ENCODE measurements around the gene ACOT6. TPM values are rescaled to one million over a fixed set of nuclear protein-coding genes. Genes with fewer than 3 reads are reported as not detected.

ACOT6 gene
- total RNA-seq, 1 experiment from 2014 or later: not detected

DNA sequence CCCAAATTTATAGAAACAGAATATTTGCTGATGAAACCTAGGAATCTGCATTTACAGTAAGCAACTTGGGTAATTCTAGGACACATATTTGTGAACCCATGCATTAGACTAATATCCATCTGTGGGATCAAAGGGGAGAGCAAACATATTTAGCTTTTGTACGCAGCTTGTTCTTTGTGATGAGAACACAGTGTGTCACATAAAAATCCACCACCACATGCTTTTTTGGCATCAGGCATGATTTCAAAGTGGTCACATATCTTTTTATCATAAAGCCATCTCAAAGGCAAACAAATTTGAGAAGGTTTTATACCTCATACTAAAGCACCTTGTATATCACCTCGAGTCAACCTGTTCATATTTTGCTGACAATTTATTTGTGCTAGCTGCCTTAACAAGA lies 48.2 kb downstream of the ACOT6 start:
- peaks cover 10% of the 10 kb centered on the region for H3K4me1 Mint-ChIP-seq (ENCODE audit: insufficient read depth, unreplicated experiment)

DNA sequence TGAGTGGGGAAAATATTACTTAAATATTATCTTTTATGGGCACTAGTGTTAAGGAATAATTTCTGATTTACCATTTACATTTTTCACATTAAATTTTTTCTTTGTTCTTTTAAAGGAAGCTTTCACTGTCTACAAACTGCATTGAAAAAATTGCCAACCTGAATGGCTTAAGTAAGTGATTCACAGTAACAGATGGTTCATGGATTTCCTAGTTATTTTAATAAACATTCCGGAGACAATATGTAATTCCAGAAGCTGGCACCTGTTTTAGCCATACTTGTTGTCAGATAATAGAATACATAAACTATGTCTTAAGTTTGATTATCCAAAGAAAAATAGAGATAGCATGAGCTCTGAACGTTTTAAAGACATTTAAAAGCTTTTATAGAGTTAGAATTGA lies 49.6 kb downstream of the ACOT6 start:
- no TSS peak for BruUV-seq (replicated peaks)
- Mint-ChIP-seq H3K27ac (ENCODE audit: low read depth, unreplicated experiment) (peak overlapping the region; percentile 7), H3K4me3 (ENCODE audit: unreplicated experiment) (no peak overlapping the region), H3K36me3 (ENCODE audit: insufficient read depth, unreplicated experiment) (peaks cover 13% of the 10 kb centered on the region), H3K4me1 (ENCODE audit: insufficient read depth, unreplicated experiment) (peaks cover 10% of the 10 kb centered on the region), H3K27me3 (ENCODE audit: insufficient read depth, unreplicated experiment) (no peaks in the 10 kb centered on the region), H3K9me3 (ENCODE audit: unreplicated experiment) (no peaks in the 10 kb centered on the region)
- intact Hi-C loops (cut with micrococcal nuclease): loop anchor here (1.0 to 5.0 kb wide), 2 partner anchors 50 to 154 kb away; partner anchors contain the start of gene PNMA1
- CTCF ChIA-PET: interaction anchor here (0.6 to 4.4 kb wide), 13 partner anchors 9 to 445 kb away, joined by 3 to 20 read pairs (median 3); partner anchors contain the start of gene ACOT2
- no peak for DNase-seq (ENCODE audit: unreplicated experiment)
- TF ChIP-seq, protein P1, sequence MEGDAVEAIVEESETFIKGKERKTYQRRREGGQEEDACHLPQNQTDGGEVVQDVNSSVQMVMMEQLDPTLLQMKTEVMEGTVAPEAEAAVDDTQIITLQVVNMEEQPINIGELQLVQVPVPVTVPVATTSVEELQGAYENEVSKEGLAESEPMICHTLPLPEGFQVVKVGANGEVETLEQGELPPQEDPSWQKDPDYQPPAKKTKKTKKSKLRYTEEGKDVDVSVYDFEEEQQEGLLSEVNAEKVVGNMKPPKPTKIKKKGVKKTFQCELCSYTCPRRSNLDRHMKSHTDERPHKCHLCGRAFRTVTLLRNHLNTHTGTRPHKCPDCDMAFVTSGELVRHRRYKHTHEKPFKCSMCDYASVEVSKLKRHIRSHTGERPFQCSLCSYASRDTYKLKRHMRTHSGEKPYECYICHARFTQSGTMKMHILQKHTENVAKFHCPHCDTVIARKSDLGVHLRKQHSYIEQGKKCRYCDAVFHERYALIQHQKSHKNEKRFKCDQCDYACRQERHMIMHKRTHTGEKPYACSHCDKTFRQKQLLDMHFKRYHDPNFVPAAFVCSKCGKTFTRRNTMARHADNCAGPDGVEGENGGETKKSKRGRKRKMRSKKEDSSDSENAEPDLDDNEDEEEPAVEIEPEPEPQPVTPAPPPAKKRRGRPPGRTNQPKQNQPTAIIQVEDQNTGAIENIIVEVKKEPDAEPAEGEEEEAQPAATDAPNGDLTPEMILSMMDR (IDR thresholded peaks at IDR 0.05; ENCODE audit: unreplicated experiment): no peak
- POLR2A ChIA-PET: interaction anchor here (0.6 to 2.3 kb wide), 13 partner anchors 8 to 603 kb away, joined by 3 to 23 read pairs (median 3); partner anchors contain the start of genes DNAL1 and ZNF410

More for the DNA sequence above, 48.2 kb downstream of the ACOT6 start:
- no peak for DNase-seq (ENCODE audit: unreplicated experiment)
- H3K9me3 Mint-ChIP-seq (ENCODE audit: unreplicated experiment): no peaks in the 10 kb centered on the region
- TF ChIP-seq, protein P1 (IDR thresholded peaks at IDR 0.05; ENCODE audit: unreplicated experiment): no peak
- POLR2A ChIA-PET: interaction anchor here (0.6 to 2.2 kb wide), 3 partner anchors 53 to 227 kb away, joined by 3 to 7 read pairs (median 4); no protein-coding TSS in a partner anchor
- CTCF ChIA-PET: interaction anchor here (0.6 to 4.4 kb wide), 4 partner anchors 14 to 206 kb away, joined by 3 to 20 read pairs (median 4); no protein-coding TSS in a partner anchor
- H3K27me3 Mint-ChIP-seq (ENCODE audit: insufficient read depth, unreplicated experiment): no peaks in the 10 kb centered on the region
- BruUV-seq (replicated peaks): no TSS peak
- H3K36me3 Mint-ChIP-seq (ENCODE audit: insufficient read depth, unreplicated experiment): peaks cover 13% of the 10 kb centered on the region
- no peak overlapping the region for H3K4me3 Mint-ChIP-seq (ENCODE audit: unreplicated experiment)
- H3K27ac Mint-ChIP-seq (ENCODE audit: low read depth, unreplicated experiment): no peak overlapping the region
- intact Hi-C loops (cut with micrococcal nuclease): loop anchor here (5.0 kb wide), 1 partner anchor 52 kb away; the partner anchor contains the start of gene PNMA1

DNA sequence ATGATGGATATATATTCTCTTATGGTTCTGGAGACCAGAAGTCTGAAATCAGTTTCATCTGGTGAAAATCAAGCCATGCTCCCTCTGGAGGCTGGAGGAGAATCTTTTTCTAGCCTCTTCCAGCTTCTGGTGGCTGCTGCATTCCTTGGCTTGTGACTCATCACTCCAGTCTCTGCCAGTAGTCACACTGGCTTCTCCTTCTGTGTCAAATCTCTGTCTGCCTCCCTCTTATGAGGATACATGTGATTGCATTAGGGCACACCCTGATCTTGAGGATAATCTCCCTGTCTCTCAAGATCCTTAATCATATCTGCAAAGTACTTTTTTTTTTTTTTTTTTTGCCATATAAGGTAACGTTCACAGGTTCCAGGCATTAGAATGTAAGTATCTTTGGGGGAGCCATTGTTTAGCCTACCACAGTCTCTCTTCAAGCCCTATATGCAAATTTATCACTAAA lies 50.2 kb downstream of the ACOT6 start:
- peaks cover 10% of the 10 kb centered on the region for H3K4me1 Mint-ChIP-seq (ENCODE audit: insufficient read depth, unreplicated experiment)
- TF ChIP-seq, protein P1 (IDR thresholded peaks at IDR 0.05; ENCODE audit: unreplicated experiment): peak; percentile 45
- H3K4me3 Mint-ChIP-seq (ENCODE audit: unreplicated experiment): no peak overlapping the region
- peak; percentile 93 for DNase-seq (ENCODE audit: unreplicated experiment)
- BruUV-seq (replicated peaks): no TSS peak
- no peaks in the 10 kb centered on the region for H3K9me3 Mint-ChIP-seq (ENCODE audit: unreplicated experiment)
- no peaks in the 10 kb centered on the region for H3K27me3 Mint-ChIP-seq (ENCODE audit: insufficient read depth, unreplicated experiment)
- H3K27ac Mint-ChIP-seq (ENCODE audit: low read depth, unreplicated experiment): peak overlapping the region; percentile 7
- POLR2A ChIA-PET: interaction anchor here (0.6 to 2.3 kb wide), 17 partner anchors 9 to 604 kb away, joined by 3 to 23 read pairs (median 3); partner anchors contain the start of genes DNAL1 and ZNF410
- H3K36me3 Mint-ChIP-seq (ENCODE audit: insufficient read depth, unreplicated experiment): peaks cover 7% of the 10 kb centered on the region
- CTCF ChIA-PET: interaction anchor here (0.6 to 4.4 kb wide), 13 partner anchors 9 to 674 kb away, joined by 3 to 20 read pairs (median 3); partner anchors contain the start of gene ACOT2
- intact Hi-C loops (cut with micrococcal nuclease): loop anchor here (1.0 to 5.0 kb wide), 2 partner anchors 50 to 154 kb away; partner anchors contain the start of gene PNMA1

DNA sequence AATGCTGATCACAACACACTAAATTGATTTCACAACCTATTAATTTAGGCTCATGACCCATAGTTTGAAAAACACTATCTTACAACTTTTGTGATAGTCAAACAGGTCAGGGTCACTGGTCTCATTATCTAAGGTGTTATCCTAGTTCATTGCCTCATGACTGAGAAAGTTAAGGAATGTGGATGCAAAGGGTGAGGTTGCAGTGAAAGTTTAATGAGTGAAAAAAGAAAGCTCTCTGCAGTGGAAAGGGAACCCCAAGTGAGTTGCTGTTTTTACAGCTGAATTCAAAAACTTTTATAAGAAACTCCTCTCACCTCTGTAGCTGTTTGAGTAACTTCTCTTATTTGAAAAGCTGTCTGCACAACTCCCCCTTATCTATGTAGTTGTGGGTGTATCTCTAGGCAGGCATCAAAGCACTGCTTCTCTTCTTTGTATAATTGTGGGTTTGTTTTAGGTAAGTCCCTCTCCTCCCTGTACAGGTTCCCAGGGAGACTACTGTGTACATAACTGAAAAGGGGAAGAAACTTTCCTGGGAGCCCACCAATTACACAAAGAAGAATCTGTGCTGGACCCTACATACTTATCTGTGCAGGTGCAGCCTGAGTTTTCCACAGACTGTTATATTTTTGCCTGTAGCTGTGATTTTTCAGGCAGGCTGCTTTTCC lies 51.4 kb downstream of the ACOT6 start:
- no peak for DNase-seq (ENCODE audit: unreplicated experiment)
- intact Hi-C loops (cut with micrococcal nuclease): loop anchor here (5.0 kb wide), 1 partner anchor 49 kb away; the partner anchor contains the start of gene PNMA1
- no TSS peak for BruUV-seq (replicated peaks)
- TF ChIP-seq, protein P1 (IDR thresholded peaks at IDR 0.05; ENCODE audit: unreplicated experiment): no peak
- no peaks in the 10 kb centered on the region for H3K27me3 Mint-ChIP-seq (ENCODE audit: insufficient read depth, unreplicated experiment)
- H3K4me1 Mint-ChIP-seq (ENCODE audit: insufficient read depth, unreplicated experiment): peaks cover 10% of the 10 kb centered on the region
- no peak overlapping the region for H3K4me3 Mint-ChIP-seq (ENCODE audit: unreplicated experiment)
- POLR2A ChIA-PET: interaction anchor here (0.6 to 1.0 kb wide), 4 partner anchors 13 to 54 kb away, joined by 3 to 6 read pairs (median 3); partner anchors contain the start of gene DNAL1
- CTCF ChIA-PET: interaction anchor here (0.9 to 4.4 kb wide), 2 partner anchors 10 to 11 kb away, joined by 3 to 20 read pairs; no protein-coding TSS in a partner anchor
- H3K9me3 Mint-ChIP-seq (ENCODE audit: unreplicated experiment): no peaks in the 10 kb centered on the region
- H3K36me3 Mint-ChIP-seq (ENCODE audit: insufficient read depth, unreplicated experiment): peaks cover 8% of the 10 kb centered on the region
- no peak overlapping the region for H3K27ac Mint-ChIP-seq (ENCODE audit: low read depth, unreplicated experiment)
